GM18499 (cell line): Measurements from ENCODE around the gene GJD3.

ENCODE experiments used
- ATAC-seq: cut with Tn5 transposase; IDR thresholded peaks from one replicate; pipeline ENCODE4 v1.9.1; 2021; ENCODE audit warnings: moderate number of reproducible peaks; ENCODE audit not compliant: insufficient read depth, unreplicated experiment

Gene GJD3

GRCh38 chr17:40315206-40315605, 49.3 kb downstream of the GJD3 start:
- ATAC-seq = no peak

- no peak for ATAC-seq
These were observed 50.0 kb downstream of the GJD3 start for GRCh38 chr17:40314584-40314956.

- ATAC-seq = no peak
These were observed 50.6 kb downstream of the GJD3 start for GRCh38 chr17:40313668-40314583.
